ENCODE measurements around the gene VCL. TPM values are rescaled to one million over a fixed set of nuclear protein-coding genes. Genes with fewer than 3 reads are reported as not detected.

Gene VCL
- total and polyA plus RNA-seq, 2 of the 8 experiments (the other 6 are each of a cell fraction or from before 2014, with no cell fraction given), result 119 to 377 TPM

DNA sequence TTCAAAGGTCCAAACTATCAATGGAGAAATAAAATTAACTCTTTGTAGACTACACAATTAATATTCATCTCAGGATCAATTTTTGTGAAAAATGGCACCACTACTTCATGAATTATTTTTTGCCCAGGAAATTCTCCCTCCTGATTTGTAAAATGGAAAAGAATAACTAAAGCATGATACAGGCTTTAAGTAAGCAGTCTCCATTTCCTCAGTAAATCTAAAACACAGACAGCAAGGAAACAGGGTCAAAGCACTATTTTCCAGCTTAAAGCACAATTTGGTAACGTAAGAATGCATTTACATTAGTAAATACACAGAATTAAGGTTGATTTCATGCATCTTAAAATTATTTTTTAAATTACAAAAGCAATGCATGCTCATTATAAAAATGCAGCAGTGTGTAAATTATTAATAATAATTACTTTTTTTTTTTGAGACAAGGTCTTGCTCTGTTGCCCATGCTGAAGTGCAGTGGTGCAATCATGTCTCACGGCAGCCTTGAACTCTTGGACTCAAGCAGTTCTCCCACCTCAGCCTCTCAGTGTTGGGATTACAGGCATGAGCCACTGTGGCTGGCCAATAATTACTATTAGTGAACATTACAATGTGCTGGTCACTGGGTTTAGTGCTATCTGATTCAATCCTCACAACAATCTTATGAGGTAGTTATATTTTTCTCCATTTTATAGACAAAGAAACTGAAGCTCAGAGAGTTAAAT lies 26.1 kb upstream of the VCL start:
- no peak overlapping the region for H3K18ac ChIP-seq (ENCODE audit: extremely low read depth, low read length)
- H4K5ac ChIP-seq (ENCODE audit: insufficient read length, low read depth, low read length), result no peak overlapping the region
- no peaks in the 10 kb centered on the region for H3K23me2 ChIP-seq (ENCODE audit: low read depth, low read length)
- H3K36me3 ChIP-seq (ENCODE audit: control insufficient read depth in 2 of 4, insufficient read depth in 4 of 4, low read length in 3 of 4), result no peaks in the 10 kb centered on the region
- H2BK12ac ChIP-seq (ENCODE audit: low read depth, low read length), result no peak overlapping the region
- 0 out of 4 replicates have a peak, but pooled peaks cover 0 to 2% of the 10 kb centered on the region in 2 experiments for H3K9me3 ChIP-seq (ENCODE audit: insufficient read depth in 2 of 2, low read depth in 1 of 2, low read length in 1 of 2)
- peak overlapping the region; percentile 73; the same call in 1 of the 2 replicates for H2BK20ac ChIP-seq (ENCODE audit: low read length)
- WGBS, 2 experiments (ENCODE audit: extremely low coverage in 1 of 2, insufficient coverage in 1 of 2, insufficient read length in 1 of 2, insufficient replicate concordance in 2 of 2, low coverage in 1 of 2, low lambda C conversion rate in 2 of 2, missing lambda C conversion rate in 1 of 2), result 97% methylated on average over 2 of the region's 2 CpGs; no CpG with 5 or more reads in 1 of the 2 experiments
- no peak overlapping the region for H2BK15ac ChIP-seq (ENCODE audit: low read length)
- H4K20me1 ChIP-seq (replicated peaks in 1 of 2; ENCODE audit: control insufficient read depth in 1 of 2, insufficient read depth in 2 of 2, low read length in 2 of 2), result no peaks in the 10 kb centered on the region
- H2AFZ ChIP-seq (ENCODE audit: low read length), result no peak overlapping the region
- no peak overlapping the region for H3K23ac ChIP-seq (ENCODE audit: insufficient read length)
- no peak overlapping the region for H3K4me2 ChIP-seq (ENCODE audit: insufficient read depth in 1 of 2, low read depth in 2 of 2, low read length in 2 of 2)
- H2BK5ac ChIP-seq (ENCODE audit: low read depth, low read length), result no peak overlapping the region
- no peak overlapping the region for H3K4ac ChIP-seq (replicated peaks; ENCODE audit: insufficient read length, low read depth, low read length)
- H3K56ac ChIP-seq (replicated peaks; ENCODE audit: insufficient read length, low read depth, low read length), result no peak overlapping the region
- ChIA-PET POLR2A (ENCODE audit: partially characterized antibody) (interaction anchor here (0.6 to 1.3 kb wide), 5 partner anchors 10 to 92 kb away, joined by 3 to 4 read pairs (median 3); no protein-coding TSS in a partner anchor), CTCF (ENCODE audit: partially characterized antibody) (interaction anchor here (0.6 to 1.1 kb wide), 5 partner anchors 13 to 159 kb away, joined by 3 to 6 read pairs (median 3); no protein-coding TSS in a partner anchor)
- no peak overlapping the region for H4K8ac ChIP-seq (ENCODE audit: extremely low read depth, insufficient read depth, low read length)
- no peak overlapping the region for H3K14ac ChIP-seq (ENCODE audit: insufficient read length)
- 0 out of 2 replicates have a peak overlapping the region, but pooled peaks have one; percentile 70 for H2AK5ac ChIP-seq (ENCODE audit: low read depth, low read length)
- DNase-seq (ENCODE audit: low read depth in 1 of 2, low spot score in 2 of 2) (no peak), FAIRE-seq (no peak)
- no peaks in the 10 kb centered on the region for H3K79me1 ChIP-seq (ENCODE audit: low read depth, low read length)
- no peak overlapping the region for H3K4me3 ChIP-seq (ENCODE audit: extremely low read depth in 1 of 4, insufficient read depth in 2 of 4, low read depth in 3 of 4, low read length in 4 of 4)
- no peak overlapping the region for H2BK120ac ChIP-seq (replicated peaks; ENCODE audit: low read depth, low read length)
- no peaks in the 10 kb centered on the region for H3K79me2 ChIP-seq (ENCODE audit: control insufficient read depth in 1 of 2, insufficient read depth in 2 of 2, low read length in 2 of 2)
- H4K91ac ChIP-seq (replicated peaks; ENCODE audit: insufficient read length, low read length), result no peak overlapping the region
- TF ChIP-seq CBX5 (IDR thresholded peaks at IDR 0.05; ENCODE audit: low read depth, low read length) (no peak), BCL11A (IDR thresholded peaks at IDR 0.05; ENCODE audit: low read depth in 2 of 2, low read length in 2 of 2) (no peak)
- peaks cover 14 to 27% (median 20%) of the 10 kb centered on the region in 4 experiments for H3K4me1 ChIP-seq (replicated peaks in 1 of 4; ENCODE audit: control insufficient read depth in 3 of 4, insufficient read depth in 4 of 4, low read length in 3 of 4)
- H3K27ac ChIP-seq (ENCODE audit: low read depth, low read length), result no peak overlapping the region
- no peaks in the 10 kb centered on the region for H3K27me3 ChIP-seq (replicated peaks in 1 of 4; ENCODE audit: control insufficient read depth in 3 of 4, extremely low read depth in 1 of 4, insufficient read depth in 3 of 4, low read length in 3 of 4)
- no peak overlapping the region for H3K9ac ChIP-seq (replicated peaks in 1 of 4; ENCODE audit: extremely low read depth in 1 of 4, low read depth in 3 of 4, low read length in 3 of 4)

All from H1 (cell line).